IPS-15b (cell line): Measurements from ENCODE around the gene CLDN6.
A peak's percentile ranks its signal among the peaks of the same experiment; 100 is the strongest.

Source experiments
- H3K27me3 ChIP-seq: one replicate; pipeline ENCODE4 v1.6.1; 2013; ENCODE audit warnings: low read length; ENCODE audit not compliant: control insufficient read depth, insufficient read depth
- H3K36me3 ChIP-seq: one replicate; pipeline ENCODE4 v1.6.1; 2013; ENCODE audit warnings: low read length; ENCODE audit not compliant: control insufficient read depth, insufficient read depth
- H3K4me1 ChIP-seq: one replicate; pipeline ENCODE4 v1.6.1; 2013; ENCODE audit warnings: mild to moderate bottlenecking, low read length; ENCODE audit not compliant: control insufficient read depth, insufficient read depth
- H3K4me3 ChIP-seq: one replicate; pipeline ENCODE4 v1.5.1; 2013; ENCODE audit warnings: low read depth, low read length
- H3K9ac ChIP-seq: one replicate; pipeline ENCODE4 v1.6.1; 2013; ENCODE audit warnings: low read depth, mild to moderate bottlenecking, low read length
- H3K9me3 ChIP-seq: one replicate; pipeline ENCODE4 v1.6.1; 2013; ENCODE audit warnings: mild to moderate bottlenecking, low read length; ENCODE audit not compliant: control insufficient read depth, insufficient read depth

CLDN6 gene

DNA sequence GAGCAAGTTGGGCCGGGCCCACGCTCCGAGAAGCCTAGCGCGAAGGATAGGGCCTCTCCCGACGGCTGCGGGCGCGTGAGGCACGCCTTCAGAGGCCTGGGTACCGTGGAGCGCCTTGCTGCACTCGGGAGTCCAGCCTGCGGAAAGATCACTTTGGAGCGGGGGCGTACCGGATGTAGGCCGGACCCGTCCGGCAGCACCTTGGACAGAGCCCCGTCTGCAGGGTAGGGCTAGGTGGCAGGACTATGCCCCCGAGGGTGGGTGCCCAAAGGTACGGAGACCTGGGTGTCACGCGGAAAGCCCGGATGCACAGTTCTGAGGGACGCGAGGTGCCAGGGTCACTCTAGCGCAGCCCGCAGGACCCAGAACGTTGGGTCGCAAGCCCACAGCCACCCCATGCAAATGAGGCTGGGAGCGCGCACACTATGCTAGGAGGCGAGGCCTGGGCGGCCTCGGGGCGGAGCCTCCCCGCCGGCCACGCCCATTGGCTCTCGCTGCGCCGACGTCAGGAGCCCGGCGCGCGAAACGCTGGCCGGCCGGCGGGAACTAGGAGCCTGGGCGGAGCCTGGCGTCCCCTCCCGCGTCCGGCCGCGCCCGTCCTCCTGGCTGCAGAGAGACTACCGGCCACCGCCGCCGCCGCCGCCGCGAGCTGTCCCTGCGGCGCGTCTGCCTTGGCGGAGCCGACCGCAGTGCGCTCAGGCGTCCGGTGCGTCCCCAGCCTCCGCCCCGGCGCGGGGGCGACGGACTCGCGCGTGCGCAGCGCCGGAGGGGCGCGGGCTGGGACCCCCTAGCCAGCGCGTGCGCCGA lies 49.0 kb downstream of the CLDN6 start, which contains the start of gene PAQR4:
Gene PAQR4 (plus strand): TSS at position 611 of the 807 bp plus-strand sequence. CDS start 327 bp downstream, outside the sequence.
- Histone ChIP-seq H3K4me3 (peak within 1 kb of the TSS; percentile 72), H3K27me3 (peaks cover 4% of the 10 kb centered on the region), H3K9ac (peak within 1 kb of the TSS; percentile 60), H3K9me3 (no peaks in the 10 kb centered on the region), H3K4me1 (peaks cover 5% of the 10 kb centered on the region), H3K36me3 (peaks cover 24% of the 10 kb centered on the region)

- H3K27me3 ChIP-seq: peaks cover 4% of the 10 kb centered on the region
- H3K4me3 ChIP-seq: peak overlapping the region; percentile 72
- no peaks in the 10 kb centered on the region for H3K9me3 ChIP-seq
- peaks cover 5% of the 10 kb centered on the region for H3K4me1 ChIP-seq
- H3K36me3 ChIP-seq: peaks cover 20% of the 10 kb centered on the region
- no peak overlapping the region for H3K9ac ChIP-seq
Observed at GRCh38 chr16:2968368-2968737, 49.6 kb downstream of the CLDN6 start.

DNA sequence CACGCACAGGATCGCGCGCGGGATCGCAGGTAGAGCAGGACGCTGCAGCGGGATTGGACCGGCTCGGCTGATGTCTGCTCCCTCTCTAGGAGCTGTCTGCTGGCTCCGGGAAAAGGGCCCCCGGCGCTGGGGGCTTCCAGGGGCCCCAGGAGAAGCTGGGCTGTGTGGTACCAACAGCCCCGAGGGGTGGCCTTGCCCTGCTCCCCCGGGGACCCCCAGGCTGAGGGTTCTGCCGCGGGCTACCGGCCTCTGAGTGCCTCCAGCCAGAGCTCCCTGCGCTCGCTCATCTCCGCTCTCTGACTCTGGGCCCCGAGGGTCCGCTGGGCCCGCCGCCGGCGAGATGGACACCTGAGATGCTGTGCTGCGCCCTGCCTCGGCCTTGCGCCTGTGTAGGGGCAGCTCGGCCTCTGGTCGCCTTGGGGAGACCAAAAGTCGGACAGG lies 50.2 kb downstream of the CLDN6 start:
- Histone ChIP-seq H3K4me3 (peak overlapping the region; percentile 4), H3K36me3 (peaks cover 15% of the 10 kb centered on the region), H3K9ac (no peak overlapping the region), H3K4me1 (peaks cover 5% of the 10 kb centered on the region), H3K9me3 (no peaks in the 10 kb centered on the region), H3K27me3 (peaks cover 4% of the 10 kb centered on the region)

- H3K4me1 ChIP-seq: peaks cover 5% of the 10 kb centered on the region
Observed at GRCh38 chr16:2967211-2967631, 50.8 kb downstream of the CLDN6 start.

DNA sequence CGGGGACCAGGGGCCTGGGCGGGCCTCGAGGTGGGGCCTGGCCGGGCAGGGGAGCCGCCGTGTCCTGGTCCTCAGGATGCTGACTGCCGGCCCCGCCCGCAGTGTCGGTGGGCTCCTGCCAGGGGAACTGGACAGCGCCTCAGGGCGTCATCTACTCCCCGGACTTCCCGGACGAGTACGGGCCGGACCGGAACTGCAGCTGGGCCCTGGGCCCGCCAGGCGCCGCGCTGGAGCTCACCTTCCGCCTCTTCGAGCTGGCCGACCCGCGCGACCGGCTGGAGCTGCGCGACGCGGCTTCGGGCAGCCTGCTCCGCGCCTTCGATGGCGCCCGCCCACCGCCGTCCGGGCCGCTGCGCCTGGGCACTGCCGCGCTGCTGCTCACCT lies 51.2 kb downstream of the CLDN6 start:
- H3K9me3 ChIP-seq: no peaks in the 10 kb centered on the region
- peaks cover 6% of the 10 kb centered on the region for H3K36me3 ChIP-seq
- H3K27me3 ChIP-seq: peaks cover 4% of the 10 kb centered on the region
- no peak overlapping the region for H3K9ac ChIP-seq
- peaks cover 5% of the 10 kb centered on the region for H3K4me1 ChIP-seq
- H3K4me3 ChIP-seq: no peak overlapping the region

More at GRCh38 chr16:2967211-2967631, 50.8 kb downstream of the CLDN6 start:
- Histone ChIP-seq H3K4me3 (peak overlapping the region; percentile 4), H3K27me3 (peaks cover 4% of the 10 kb centered on the region), H3K9ac (no peak overlapping the region), H3K9me3 (no peaks in the 10 kb centered on the region), H3K36me3 (peaks cover 10% of the 10 kb centered on the region)

GRCh38 chr16:2966043-2966807 lies 51.8 kb downstream of the CLDN6 start:
- Histone ChIP-seq H3K4me1 (peaks cover 5% of the 10 kb centered on the region), H3K9ac (no peak overlapping the region), H3K27me3 (peaks cover 4% of the 10 kb centered on the region), H3K36me3 (peaks cover 2% of the 10 kb centered on the region), H3K9me3 (no peaks in the 10 kb centered on the region), H3K4me3 (no peak overlapping the region)
